Fibroblast of the conjunctiva (primary cell): ENCODE results near the gene SCN4B.
"Not testable (repeated sequence)": the region's sequence is repeated elsewhere in the genome, so short reads cannot be mapped to it uniquely, and the experiment has no call there.

Experiments used
- DNase-seq: peaks from one replicate; pipeline ENCODE4 v3.0.0-alpha.2; 2010; ENCODE audit warnings: low read depth

Gene SCN4B

DNA sequence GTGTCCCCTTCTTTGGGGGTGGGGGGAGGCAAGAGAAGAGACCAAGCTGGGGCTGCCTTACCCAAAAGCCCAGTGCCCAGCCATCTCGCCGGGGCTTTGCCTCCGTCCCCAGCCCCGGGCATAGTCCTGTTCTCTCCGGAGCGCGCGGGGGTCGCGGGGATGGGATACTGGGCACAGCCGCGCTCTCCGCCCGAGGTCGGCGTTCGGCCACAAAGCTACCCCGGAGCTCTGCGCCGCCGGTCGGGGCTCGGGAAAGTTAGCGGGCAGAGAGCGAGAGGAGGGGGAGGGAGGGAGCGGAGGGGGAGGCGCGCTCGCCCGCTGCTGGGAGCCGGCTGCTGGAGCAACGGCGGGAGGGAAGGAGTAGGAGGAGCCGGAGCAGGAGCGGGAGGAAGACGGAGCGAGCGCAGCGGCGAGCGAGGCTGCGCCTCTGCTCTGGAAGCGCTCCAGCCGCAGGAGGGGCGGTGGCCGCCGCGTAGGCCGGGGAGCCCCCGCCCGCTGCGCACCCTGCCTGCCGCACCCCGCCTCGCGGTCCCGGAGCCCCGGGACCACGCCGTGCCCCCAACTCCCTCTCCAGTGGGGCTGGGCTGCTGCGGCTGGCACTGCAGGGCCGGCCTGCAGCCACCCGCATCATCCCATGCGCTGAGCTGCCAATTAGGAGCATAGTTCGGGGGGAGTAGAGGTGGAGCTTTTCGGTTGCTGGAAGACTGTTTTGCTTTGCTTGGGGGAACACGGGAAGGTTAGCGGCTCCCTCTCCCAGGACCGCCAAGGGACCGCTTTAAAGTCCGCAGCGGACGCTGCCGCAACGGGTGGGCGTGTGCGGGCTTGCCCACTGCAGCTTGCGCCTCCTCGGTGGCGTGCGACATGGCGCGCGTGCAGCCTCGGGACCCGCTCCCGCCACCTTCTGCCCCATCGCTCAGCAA lies at the start of gene SCN4B:
SCN4B (minus strand) TSS at position 272 of the 920 bp plus-strand sequence; CDS start at position 122, 150 bp downstream.
- DNase-seq, result peak; percentile 21

GRCh38 chr11:118201966-118202365 lies 49.3 kb upstream of the SCN4B start:
- no peak for DNase-seq

GRCh38 chr11:118200901-118201680 lies 48.5 kb upstream of the SCN4B start:
- DNase-seq, result no peak

- DNase-seq, result no peak
Measured at GRCh38 chr11:118200497-118200896, 47.9 kb upstream of the SCN4B start.

DNA sequence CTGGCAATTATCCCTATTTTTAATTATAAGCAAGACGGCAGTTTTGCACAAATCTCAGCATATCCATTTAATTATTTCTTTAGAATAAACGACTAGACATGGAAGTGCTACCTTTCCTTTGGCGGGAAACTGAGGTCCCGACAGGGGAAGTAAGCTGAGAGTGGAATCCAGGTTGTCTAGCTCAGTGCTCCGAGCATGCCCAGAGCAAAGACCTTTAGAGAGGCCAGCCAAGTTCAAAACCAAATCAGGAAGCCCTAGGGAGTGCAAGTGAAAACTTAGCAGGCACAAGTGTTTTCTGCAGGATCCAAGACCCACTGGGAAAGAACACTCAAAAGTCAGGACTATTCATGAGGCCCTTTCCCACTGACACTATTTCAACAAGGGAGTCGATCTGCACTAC lies 46.5 kb upstream of the SCN4B start:
- DNase-seq, result no peak

DNA sequence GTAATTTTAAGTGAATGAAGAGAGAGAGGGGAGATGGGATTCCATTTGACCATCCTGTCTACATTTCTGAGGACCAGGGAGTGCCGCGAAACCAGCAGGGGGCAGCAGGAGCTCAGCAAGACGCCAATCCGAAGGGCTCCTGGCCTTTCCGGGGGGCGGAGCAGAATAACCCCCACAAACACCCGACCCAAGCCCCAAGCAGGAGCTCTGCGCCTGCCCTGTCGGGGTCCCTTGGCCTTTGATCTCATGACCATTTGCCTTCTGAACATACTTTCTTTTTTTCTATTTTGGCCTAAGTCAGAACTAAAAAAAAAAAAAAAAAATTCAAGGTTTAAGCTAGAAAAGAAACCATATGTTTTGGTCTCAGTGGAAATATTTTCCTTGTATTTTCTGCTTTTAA lies 45.7 kb upstream of the SCN4B start:
- peak; percentile 41 for DNase-seq

DNA sequence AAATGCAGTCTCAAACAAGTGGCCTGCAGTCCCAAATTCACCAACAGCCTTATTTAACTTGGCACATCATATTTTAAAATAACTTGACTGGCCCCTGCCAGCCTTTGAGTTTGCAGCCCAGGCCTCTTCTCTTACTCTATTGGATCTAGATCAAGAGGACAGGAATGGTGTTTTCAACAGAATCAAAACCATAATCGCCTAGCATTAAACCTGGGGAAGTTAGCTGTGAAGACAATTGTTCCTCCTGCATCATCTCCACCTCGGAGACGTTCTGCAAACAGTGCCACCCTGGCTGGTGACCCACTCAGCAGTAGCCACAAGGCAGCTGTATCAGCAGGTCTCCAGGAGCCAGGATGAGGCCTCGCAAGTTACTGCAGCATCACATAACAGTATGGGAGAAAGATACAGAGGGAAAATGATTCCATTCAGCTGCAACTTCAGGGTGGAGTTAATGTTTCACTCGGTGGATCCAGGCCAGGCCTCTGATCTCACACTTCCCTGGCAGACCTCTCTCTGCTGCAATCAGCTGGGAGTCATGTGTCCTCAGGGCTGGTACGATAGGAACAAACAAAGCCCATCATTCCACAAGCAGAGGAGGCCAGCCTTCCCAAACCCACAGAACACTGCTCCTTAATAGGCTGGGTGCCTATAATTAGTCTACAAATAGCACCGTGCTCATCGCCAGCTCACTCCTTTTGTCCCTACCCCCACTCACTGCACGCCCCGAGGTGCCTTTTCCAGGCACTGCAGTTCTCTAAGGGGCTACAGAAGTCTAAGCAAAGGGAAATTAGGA lies 42.4 kb upstream of the SCN4B start:
- peak; percentile 85 for DNase-seq

- DNase-seq, result no peak
Measured at GRCh38 chr11:118193910-118194566, 41.4 kb upstream of the SCN4B start.

DNA sequence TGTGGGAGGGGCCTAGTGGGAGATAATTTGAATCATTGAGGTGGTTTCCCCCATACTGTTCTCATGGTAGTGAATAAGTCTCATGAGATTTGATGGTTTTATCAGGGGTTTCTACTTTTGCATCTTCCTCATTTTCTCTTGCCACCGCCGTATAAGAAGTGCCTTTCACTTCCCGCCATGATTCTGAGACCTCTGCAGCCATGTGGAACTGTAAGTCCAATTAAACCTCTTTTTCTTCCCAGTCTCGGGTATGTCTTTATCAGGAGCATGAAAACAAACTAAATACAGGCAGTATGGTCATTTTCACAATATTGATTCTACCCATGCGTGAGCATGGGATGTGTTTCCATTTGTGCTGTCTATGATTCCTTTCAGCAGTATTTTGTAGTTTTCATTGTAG lies 40.2 kb upstream of the SCN4B start:
- DNase-seq, result not testable (repeated sequence)

- DNase-seq, result not testable (repeated sequence)
Measured at GRCh38 chr11:118190942-118191506, 38.4 kb upstream of the SCN4B start.

DNA sequence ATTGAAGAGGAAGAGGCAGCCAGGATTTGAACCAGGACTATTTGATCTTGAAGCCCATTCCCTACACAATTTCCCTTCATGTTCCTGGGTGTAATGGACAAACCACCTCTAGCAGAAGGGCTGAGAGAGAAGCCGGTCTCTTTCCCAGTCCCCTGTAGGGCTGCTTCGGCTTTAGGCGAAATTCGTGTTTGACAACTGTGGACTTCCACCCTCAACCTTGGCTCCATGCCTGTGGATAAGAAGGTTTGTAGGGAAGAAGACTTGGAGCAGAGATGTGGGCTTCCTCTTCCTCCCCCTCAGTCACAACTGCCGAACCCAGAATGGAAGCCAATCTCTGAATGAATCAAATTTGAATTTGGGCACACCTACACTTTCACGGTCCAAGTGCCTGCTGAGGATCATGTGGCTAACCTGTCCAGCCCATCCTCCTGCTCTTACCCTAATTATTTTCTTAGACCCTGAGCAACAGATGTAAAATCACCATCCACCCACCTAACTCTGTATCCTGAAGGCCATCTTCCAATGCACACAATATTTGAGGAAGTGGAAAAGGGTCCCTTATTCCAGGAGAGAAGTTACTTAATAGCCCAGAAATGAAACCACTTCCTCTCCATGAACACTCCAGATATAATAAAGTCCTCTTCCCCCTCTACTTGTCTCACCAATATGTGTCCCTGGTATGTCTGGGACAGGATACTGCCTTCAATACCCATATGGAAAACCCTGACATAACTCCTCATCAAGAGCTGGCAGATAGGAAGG lies 33.9 kb upstream of the SCN4B start:
- DNase-seq, result no peak

DNA sequence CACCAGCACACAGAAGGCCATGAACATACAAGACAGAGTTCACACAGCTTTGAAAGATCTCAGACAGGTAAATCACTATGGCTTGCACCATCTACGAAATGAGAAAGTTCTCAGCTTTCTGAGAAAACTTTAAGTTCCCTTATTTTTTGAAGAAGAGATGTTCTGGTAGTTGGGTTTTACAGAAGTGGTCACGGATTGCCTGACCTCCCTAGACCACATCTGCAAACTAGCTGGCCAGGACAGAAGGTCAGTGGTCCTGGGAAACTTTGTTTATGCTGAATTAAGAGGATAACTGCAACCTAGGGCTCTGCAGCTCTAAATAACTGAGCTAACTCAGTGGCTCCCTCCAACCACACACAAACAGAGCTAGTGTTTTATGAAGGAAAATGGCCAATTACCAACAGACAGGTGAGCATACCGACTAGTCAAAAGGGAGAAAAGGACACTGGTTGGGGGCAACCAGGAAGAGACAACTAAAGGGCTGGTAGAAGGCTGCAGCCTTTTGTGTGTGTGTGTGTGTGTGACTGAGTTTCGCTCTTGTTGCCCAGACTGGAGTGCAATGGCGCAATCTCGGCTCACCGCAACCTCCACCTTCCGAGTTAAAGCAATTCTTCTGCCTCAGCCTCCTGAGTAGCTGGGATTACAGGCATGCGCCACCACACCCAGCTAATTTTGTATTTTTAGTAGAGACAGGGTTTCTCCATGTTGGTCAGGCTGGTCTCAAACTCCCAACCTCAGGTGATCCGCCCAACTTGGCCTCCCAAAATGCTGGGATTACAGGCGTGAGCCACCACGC lies 32.4 kb upstream of the SCN4B start:
- no peak for DNase-seq

GRCh38 chr11:118183691-118184090 lies 31.1 kb upstream of the SCN4B start:
- DNase-seq, result not testable (repeated sequence)

DNA sequence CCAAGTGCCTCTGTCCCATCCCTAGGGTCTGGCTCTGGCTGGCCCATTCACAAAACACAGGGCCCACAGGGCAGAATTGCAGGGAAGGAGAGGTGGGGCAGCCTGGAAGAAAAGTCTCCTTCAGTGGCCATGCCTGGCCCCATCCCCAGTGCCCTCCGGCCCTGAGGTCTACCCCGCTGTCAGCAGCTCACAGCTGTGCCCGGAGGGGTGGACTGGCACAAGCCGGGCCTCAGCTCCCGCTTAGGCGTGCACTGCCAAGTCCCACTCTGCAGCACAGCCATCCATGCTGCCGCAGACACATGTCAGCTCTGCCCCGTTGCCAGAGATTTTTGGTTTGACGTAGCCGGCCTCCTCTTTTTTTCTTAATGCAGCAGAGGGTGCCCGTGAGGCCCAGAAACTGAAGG lies 27.7 kb upstream of the SCN4B start:
- DNase-seq, result peak; percentile 41

- DNase-seq, result no peak
Measured at GRCh38 chr11:118176778-118177134, 24.1 kb upstream of the SCN4B start.

DNA sequence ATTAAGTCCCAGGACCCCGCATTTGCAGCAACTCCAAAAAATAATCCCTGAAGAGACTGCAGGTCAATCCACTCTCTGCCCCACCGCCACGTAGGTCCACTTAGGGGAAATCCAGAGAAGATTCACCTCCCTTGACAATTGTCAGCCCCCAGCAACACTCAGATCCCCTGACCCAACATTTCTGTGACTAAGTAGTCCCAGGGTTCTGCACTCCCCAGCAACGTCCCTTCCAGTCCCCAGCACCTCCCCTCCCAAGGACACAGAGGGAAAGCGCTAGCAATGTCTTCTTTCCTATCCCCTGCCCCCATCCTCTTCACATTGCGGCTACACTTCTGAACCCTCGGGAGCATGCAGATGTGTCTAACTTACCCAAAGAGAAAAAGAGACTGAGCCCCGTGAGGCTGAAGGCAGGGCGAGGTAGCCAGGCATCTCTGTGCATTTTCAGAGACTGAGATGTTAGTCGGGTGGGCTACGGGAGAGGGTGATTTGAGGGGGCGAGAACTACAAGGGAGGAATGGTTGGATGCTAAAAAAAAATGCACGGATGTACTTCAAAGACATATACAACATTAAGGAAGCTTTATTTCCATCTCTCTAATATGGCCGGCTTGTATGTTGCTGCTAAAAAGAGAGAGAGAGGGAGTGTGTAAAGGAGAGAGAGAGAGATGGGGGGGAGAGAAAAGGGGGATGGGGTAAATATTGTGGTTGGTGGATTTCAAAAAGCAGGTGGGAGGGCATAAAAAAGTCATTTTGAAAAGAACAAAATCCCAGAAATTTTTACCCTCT lies 23.6 kb upstream of the SCN4B start, which contains the start of gene SCN2B:
SCN2B (minus strand) TSS at position 647 of the 785 bp plus-strand sequence; CDS start at position 439, 208 bp downstream.
- peak; percentile 12 for DNase-seq

DNA sequence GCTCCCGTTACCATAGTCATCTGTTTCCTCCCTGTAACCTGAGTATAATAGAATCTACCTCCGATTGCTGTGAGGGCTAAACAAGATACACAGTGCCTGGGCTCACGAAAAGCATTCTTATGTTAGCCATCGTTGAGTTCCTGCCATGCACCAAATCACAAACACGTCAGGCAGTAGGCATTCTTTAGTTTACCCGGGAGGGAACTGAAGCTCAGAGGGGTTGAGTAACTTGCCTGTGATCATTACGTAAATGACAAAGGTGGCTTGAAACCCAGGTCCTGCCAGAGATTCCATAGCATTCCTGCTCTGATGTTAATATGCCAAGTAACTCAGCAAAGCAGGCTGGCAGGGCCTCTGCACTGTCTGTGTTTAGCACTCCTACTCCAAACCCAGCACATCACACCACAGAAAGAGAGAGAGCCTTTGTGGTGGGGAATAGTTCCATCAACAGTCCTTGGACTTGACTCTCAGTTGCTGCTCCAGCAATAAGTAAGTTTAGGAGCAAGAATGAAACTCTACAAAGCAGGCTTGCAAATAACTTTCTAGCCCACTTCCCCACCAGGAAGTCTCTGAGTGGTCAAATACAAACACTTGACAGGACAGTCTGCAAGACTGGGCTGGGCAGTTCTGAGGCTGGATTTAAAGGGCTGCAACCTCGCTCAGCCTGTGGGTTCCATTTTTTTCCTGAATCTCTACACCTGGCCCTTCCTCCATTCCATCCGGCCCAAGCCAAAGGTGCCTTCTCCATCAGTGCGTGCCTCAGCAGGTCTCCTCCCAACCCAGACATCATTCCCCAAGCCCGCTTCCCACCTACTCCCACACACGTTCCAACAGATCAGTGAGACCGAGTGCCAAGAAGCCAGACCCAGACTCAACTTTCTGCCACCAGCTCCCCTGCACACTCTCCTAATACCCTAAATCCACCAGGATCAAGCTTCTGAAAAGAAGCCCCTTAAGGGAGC lies 22.7 kb upstream of the SCN4B start:
- no peak for DNase-seq
